A549 (cell line): ENCODE results near the gene CSF3. TPM values are rescaled to one million over a fixed set of nuclear protein-coding genes. Genes with fewer than 3 reads are reported as not detected.
A peak's percentile ranks its signal among the peaks of the same experiment; 100 is the strongest.

Experiments
- ATAC-seq, 2 experiments: fragments of 200-7000 bp in 1 of 2; fragments of >200 bp in 1 of 2; cut with Nextera tagmentation in 1 of 2; cut with Tn5 transposase in 1 of 2; 3 replicates each; pipeline versions ENCODE4 v1.8.0 to v1.9.1; 2018 to 2020; ENCODE audit warnings: mild to moderate bottlenecking in 1 of 2, moderate library complexity in 1 of 2
- CTCF ChIA-PET: fragments of 300-600 bp; sonication (Branson Sonifier 250); formaldehyde crosslinking; extraction: SDS; loops from one replicate; lab custom pipeline; 2021; ENCODE audit warnings: antibody characterized with exemption, inconsistent platforms; lab: Yijun Ruan, JAX
- POLR2A ChIA-PET: fragments of 350-600 bp; formaldehyde crosslinking; extraction: SDS; loops from one replicate; lab custom pipeline; 2021; ENCODE audit warnings: antibody characterized with exemption, inconsistent platforms; lab: Yijun Ruan, JAX
- DNase-seq, 2 experiments: peaks; one replicate each; pipeline versions ENCODE4 v3.0.0 to v3.0.0-alpha.2; 2011 to 2016; ENCODE audit warnings: low read depth in 1 of 2, low spot score in 1 of 2
- FAIRE-seq: peaks from 2 replicates; lab custom pipeline; 2011; peaks lifted over from hg19 to GRCh38; lab: Jason Lieb, UNC
- H3K27ac ChIP-seq, 2 experiments: fragments of >200 bp; sonication (Bioruptor Twin); formaldehyde crosslinking; 3 replicates each; pipeline ENCODE4 v1.5.1; 2016 to 2017
- H3K4me1 ChIP-seq: fragments of >200 bp; sonication (Bioruptor Twin); formaldehyde crosslinking; 3 replicates; pipeline ENCODE4 v1.6.1; 2016
- H3K4me2 ChIP-seq: fragments of >200 bp; sonication (Bioruptor Twin); formaldehyde crosslinking; 3 replicates; pipeline ENCODE4 v1.6.1; 2016
- H3K4me3 ChIP-seq: fragments of >200 bp; sonication (Bioruptor Twin); formaldehyde crosslinking; 3 replicates; pipeline ENCODE4 v1.5.1; 2016
- H3K9me3 ChIP-seq: fragments of >200 bp; sonication (Bioruptor Twin); formaldehyde crosslinking; 3 replicates; pipeline ENCODE4 v1.6.1; 2016
- CEBPB ChIP-seq, 2 experiments: fragments of >200 bp in 1 of 2; sonication (Bioruptor Twin) in 1 of 2; formaldehyde crosslinking in 1 of 2; IDR thresholded peaks; 2 replicates each; pipeline ENCODE4 v1.6.1; 2012 to 2016
- CTCF ChIP-seq: fragments of >200 bp; sonication (Bioruptor Twin); formaldehyde crosslinking; IDR thresholded peaks from 3 replicates; pipeline ENCODE4 v1.5.1; 2016
- EHF ChIP-seq: fragments of 250-450 bp; sonication (Bioruptor Pico); IDR thresholded peaks from 2 replicates; pipeline ENCODE4 v1.5.0; 2020; ENCODE audit warnings: mild to moderate bottlenecking
- EP300 ChIP-seq, 2 experiments: fragments of >200 bp; sonication (Bioruptor Twin); formaldehyde crosslinking; IDR thresholded peaks; 2 replicates in 1 of 2; 3 replicates in 1 of 2; pipeline ENCODE4 v1.6.1; 2016 to 2017
- ESRRA ChIP-seq: fragments of 150-350 bp; IDR thresholded peaks from 2 replicates; pipeline ENCODE4 v1.6.1; 2014; ENCODE audit warnings: mild to moderate bottlenecking, low read length, borderline replicate concordance
- FOSL2 ChIP-seq, 2 experiments: fragments of 450-650 bp in 1 of 2; fragments of >200 bp in 1 of 2; sonication (Bioruptor Twin) in 1 of 2; formaldehyde crosslinking; IDR thresholded peaks; 2 replicates each; pipeline versions ENCODE4 v1.5.0 to v1.6.1; 2016 to 2020; ENCODE audit warnings: mild to moderate bottlenecking in 1 of 2, moderate library complexity in 1 of 2
- GATA3 ChIP-seq: IDR thresholded peaks from 2 replicates; pipeline ENCODE4 v1.6.1; 2012; ENCODE audit warnings: borderline replicate concordance
- HEYL ChIP-seq: fragments of 250-450 bp; sonication (Bioruptor Pico); IDR thresholded peaks from 2 replicates; pipeline ENCODE4 v1.8.0; 2021; ENCODE audit warnings: mild to moderate bottlenecking, moderate library complexity
- HOXB5 ChIP-seq: fragments of 250-450 bp; sonication (Bioruptor Pico); IDR thresholded peaks from 2 replicates; pipeline ENCODE4 v1.5.0; 2020; ENCODE audit warnings: mild to moderate bottlenecking, moderate library complexity
- JUN ChIP-seq, 2 experiments: fragments of >200 bp; sonication (Bioruptor Twin); formaldehyde crosslinking; IDR thresholded peaks; 2 replicates in 1 of 2; 3 replicates in 1 of 2; pipeline ENCODE4 v1.6.1; 2016 to 2017
- JUNB ChIP-seq: fragments of >200 bp; sonication (Bioruptor Twin); formaldehyde crosslinking; IDR thresholded peaks from 2 replicates; pipeline ENCODE4 v1.6.1; 2016
- KDM5A ChIP-seq: fragments of 200-600 bp; sonication (generic); IDR thresholded peaks from 2 replicates; pipeline ENCODE4 v1.6.1; 2016; ENCODE audit warnings: antibody characterized with exemption, mild to moderate bottlenecking
- MAZ ChIP-seq: fragments of 150-350 bp; IDR thresholded peaks from 2 replicates; pipeline ENCODE4 v1.6.1; 2014; ENCODE audit warnings: antibody characterized with exemption, low read depth, low read length, borderline replicate concordance
- MYC ChIP-seq: IDR thresholded peaks from 2 replicates; pipeline ENCODE4 v1.6.1; 2012; ENCODE audit warnings: mild to moderate bottlenecking, inconsistent platforms, low read length, improper control_type of control experiment, borderline replicate concordance
- NPAS2 ChIP-seq: fragments of 250-450 bp; sonication (Bioruptor Pico); IDR thresholded peaks from 2 replicates; pipeline ENCODE4 v1.8.0; 2022; ENCODE audit warnings: mild to moderate bottlenecking, moderate library complexity, borderline replicate concordance
- PBX3 ChIP-seq: IDR thresholded peaks from 2 replicates; pipeline ENCODE4 v1.6.1; 2012
- PHF8 ChIP-seq: fragments of 200-600 bp; sonication (generic); IDR thresholded peaks from 2 replicates; pipeline ENCODE4 v1.6.1; 2016; ENCODE audit warnings: low read depth, mild to moderate bottlenecking, antibody characterized with exemption, moderate library complexity, borderline replicate concordance
- RAD21 ChIP-seq, 2 experiments: fragments of >200 bp in 1 of 2; sonication (Bioruptor Twin) in 1 of 2; formaldehyde crosslinking in 1 of 2; IDR thresholded peaks in 1 of 2; conservative IDR thresholded peaks in 1 of 2; 2 replicates in 1 of 2; 3 replicates in 1 of 2; pipeline ENCODE4 v1.6.1; 2012 to 2018; ENCODE audit warnings: inconsistent platforms in 1 of 2
- RCOR1 ChIP-seq: fragments of 150-350 bp; IDR thresholded peaks from 2 replicates; pipeline ENCODE4 v1.6.1; 2014; ENCODE audit warnings: antibody characterized with exemption, low read length, low read depth
- SMC3 ChIP-seq: fragments of >200 bp; sonication (Bioruptor Twin); formaldehyde crosslinking; IDR thresholded peaks from 3 replicates; pipeline ENCODE4 v1.6.1; 2018; ENCODE audit warnings: inconsistent platforms
- ZNF302 ChIP-seq: fragments of 250-450 bp; sonication (Bioruptor Pico); IDR thresholded peaks from 2 replicates; pipeline ENCODE4 v1.9.0; 2021; ENCODE audit warnings: inconsistent platforms, mild to moderate bottlenecking, moderate library complexity
- WGBS: methylation state at CpG from one replicate; pipeline ENCODE4 v1.1.6; 2017; ENCODE audit errors: missing lambda C conversion rate; 5-methylcytosine and 5-hydroxymethylcytosine counted together
- polyA plus RNA-seq, 4 experiments: library from polyadenylated mRNA; depleted of rRNA in 3 of 4; stranded (reverse); fragments of >200 nt; fragmentation: RNase III in 1 of 4; extraction: RNeasy Plus Mini Kit Qiagen cat#74134 plus additional on column Dnase treatment in 1 of 4; gene quantifications; 2 replicates in 3 of 4; 3 replicates in 1 of 4; pipeline ENCODE4 v1.2.3, GENCODE V29; 2011 to 2017

CSF3 gene
- polyA plus RNA-seq, 2 of the 4 experiments (the other 2 are of a cell fraction), result not detected

GRCh38 chr17:40033339-40033738 lies 18.1 kb downstream of the CSF3 start (continued):
- TF ChIP-seq MAZ, result no peak
- TF ChIP-seq SMC3, result no peak
- no peak for TF ChIP-seq EHF

- WGBS, result 81% methylated on average over 8 of the region's 8 CpGs
- H3K4me3 ChIP-seq, result no peak overlapping the region
- no peak overlapping the region for H3K27ac ChIP-seq
- H3K9me3 ChIP-seq, result no peaks in the 10 kb centered on the region
- TF ChIP-seq ZNF302, result no peak
- no peak for TF ChIP-seq JUN (IDR thresholded peaks at IDR 0.05)
- TF ChIP-seq EP300 (IDR thresholded peaks at IDR 0.05), result no peak
- TF ChIP-seq KDM5A, result no peak
- TF ChIP-seq CEBPB (IDR thresholded peaks at IDR 0.05), result no peak
- no peak for TF ChIP-seq PHF8
- no peak for TF ChIP-seq RAD21 (conservative IDR thresholded peaks at IDR 0.05 in 1 of 2, IDR thresholded peaks at IDR 0.05 in 1 of 2)
- no peak for TF ChIP-seq FOSL2 (IDR thresholded peaks at IDR 0.05)
- no peak for TF ChIP-seq FOSL2 (CRISPR knock-in tag; IDR thresholded peaks at IDR 0.05)
- no peak for TF ChIP-seq JUNB
- POLR2A ChIA-PET, result interaction anchor here (0.9 to 1.2 kb wide), 2 partner anchors 20 to 216 kb away, joined by 5 to 9 read pairs; partner anchors contain the start of gene MED24
- no peak overlapping the region for H3K4me2 ChIP-seq
- ATAC-seq, result no peak; a peak in 1 of 6 replicates
- H3K4me1 ChIP-seq, result 0 out of 3 replicates have a peak, but pooled peaks cover 7% of the 10 kb centered on the region
- FAIRE-seq, result peak; percentile 7
- CTCF ChIA-PET, result interaction anchor here (0.6 to 23.2 kb wide), 16 partner anchors 8 to 173 kb away, joined by 3 to 625 read pairs (median 7); partner anchors contain the start of genes CSF3 and MED24
- no peak for DNase-seq
Observed at GRCh38 chr17:40034426-40035161, 19.4 kb downstream of the CSF3 start.

- FAIRE-seq, result no peak
- ChIA-PET POLR2A (interaction anchor here (0.9 to 1.2 kb wide), 2 partner anchors 19 to 215 kb away, joined by 5 to 9 read pairs; partner anchors contain the start of gene MED24), CTCF (interaction anchor here (0.6 to 23.2 kb wide), 17 partner anchors 10 to 173 kb away, joined by 3 to 625 read pairs (median 7); partner anchors contain the start of genes CSF3 and MED24)
- TF ChIP-seq HOXB5, result no peak
- no peak for TF ChIP-seq CEBPB (IDR thresholded peaks at IDR 0.05)
- peak; percentile 51 for TF ChIP-seq SMC3
- TF ChIP-seq MYC, result no peak
- TF ChIP-seq ESRRA, result no peak
- TF ChIP-seq NPAS2, result no peak
- TF ChIP-seq CTCF, result peak; percentile 61
- no peak for TF ChIP-seq RCOR1
- no peak for TF ChIP-seq GATA3
- peak; percentile 30 to 49; a peak in 3 of 5 replicates for TF ChIP-seq RAD21 (conservative IDR thresholded peaks at IDR 0.05 in 1 of 2, IDR thresholded peaks at IDR 0.05 in 1 of 2)
- no peak for TF ChIP-seq PBX3
- no peak for TF ChIP-seq MAZ
- no peak for TF ChIP-seq HEYL (CRISPR knock-in tag)
- Histone ChIP-seq H3K4me2 (no peak overlapping the region), H3K27ac (no peak overlapping the region), H3K4me3 (no peak overlapping the region), H3K4me1 (0 out of 3 replicates have a peak, but pooled peaks cover 7% of the 10 kb centered on the region), H3K9me3 (no peaks in the 10 kb centered on the region)
- peak; percentile 60 to 91; a peak in 5 of 6 replicates for ATAC-seq
- DNase-seq, result peak; percentile 60 to 74
- 19% methylated on average over 12 of the region's 12 CpGs for WGBS
Observed at GRCh38 chr17:40035162-40035559, 19.9 kb downstream of the CSF3 start.
